Sciatic nerve (tissue), 2 donors: ENCODE data around the gene SORCS2. TPM values are rescaled to one million over a fixed set of nuclear protein-coding genes. Genes with fewer than 3 reads are reported as not detected.

ENCODE experiments used
- ATAC-seq: fragments of 200-7000 bp; cut with Tn5 transposase; one replicate; pipeline ENCODE4 v1.9.1; 2020; ENCODE audit warnings: mild to moderate bottlenecking, moderate library complexity
- DNase-seq: peaks from one replicate; pipeline ENCODE4 v3.0.0-alpha.2; 2020; ENCODE audit warnings: low spot score
- intact Hi-C: fragments of 100-400 bp; cut with DNase I; formaldehyde crosslinking; loops from one replicate; pipeline ENCODE4 v1.14.2; 2022
- total RNA-seq: library from RNA; stranded (reverse); fragmentation: NEBNext Ultra II Directional; extraction: Animal tissue kit (Norgen Biotek cat#: 25700); gene quantifications from one replicate; pipeline ENCODE4 v1.2.1, GENCODE V29; 2021
- donor health status: DM: no; HTN: no; CAD: no.
- donor health status: DM: no; HTN: no; CAD: no.

SORCS2 gene
- total RNA-seq, 1 donor from 2014 or later, result 52.5 TPM

GRCh38 chr4:7383266-7383665 lies 190.9 kb downstream of the SORCS2 start:
- ATAC-seq (no peak), DNase-seq (peak; percentile 32)
- intact Hi-C loops, result no loop called here

- intact Hi-C loops, result no loop called here
- DNase-seq (peak; percentile 42), ATAC-seq (no peak)
These were observed 191.9 kb downstream of the SORCS2 start for GRCh38 chr4:7384003-7384928.

GRCh38 chr4:7384929-7385890 lies 192.9 kb downstream of the SORCS2 start:
- peak; percentile 42 for DNase-seq
- intact Hi-C loops, result no loop called here
- ATAC-seq, result no peak

- DNase-seq (peak; percentile 26), ATAC-seq (no peak)
- intact Hi-C loops, result no loop called here
These were observed 195.6 kb downstream of the SORCS2 start for GRCh38 chr4:7387925-7388324.

GRCh38 chr4:7388627-7389026 lies 196.3 kb downstream of the SORCS2 start:
- intact Hi-C loops, result no loop called here
- DNase-seq, result peak; percentile 35
- no peak for ATAC-seq

GRCh38 chr4:7389101-7389701 lies 196.9 kb downstream of the SORCS2 start:
- ATAC-seq (no peak), DNase-seq (peak; percentile 54)
- intact Hi-C loops, result no loop called here

GRCh38 chr4:7389719-7390118 lies 197.4 kb downstream of the SORCS2 start:
- ATAC-seq (no peak), DNase-seq (peak; percentile 38)
- intact Hi-C loops, result no loop called here

GRCh38 chr4:7390336-7390735 lies 198.0 kb downstream of the SORCS2 start:
- intact Hi-C loops, result no loop called here
- DNase-seq, result peak; percentile 43
- ATAC-seq, result no peak

- DNase-seq (peak; percentile 50), ATAC-seq (no peak)
- intact Hi-C loops, result no loop called here
These were observed 198.7 kb downstream of the SORCS2 start for GRCh38 chr4:7390906-7391636.

- DNase-seq (peak; percentile 54), ATAC-seq (peak; percentile 9)
- intact Hi-C loops, result no loop called here
These were observed 199.5 kb downstream of the SORCS2 start for GRCh38 chr4:7391637-7392437.

- intact Hi-C loops, result no loop called here
- ATAC-seq, result peak; percentile 77
- peak; percentile 63 for DNase-seq
These were observed 200.4 kb downstream of the SORCS2 start for GRCh38 chr4:7392438-7393421.

- DNase-seq (peak; percentile 50), ATAC-seq (no peak)
- intact Hi-C loops, result no loop called here
These were observed 201.6 kb downstream of the SORCS2 start for GRCh38 chr4:7393601-7394575.

GRCh38 chr4:7394681-7395451 lies 202.5 kb downstream of the SORCS2 start:
- DNase-seq (peak; percentile 44), ATAC-seq (no peak)
- intact Hi-C loops, result no loop called here

GRCh38 chr4:7395645-7396044 lies 203.3 kb downstream of the SORCS2 start:
- peak; percentile 32 for DNase-seq
- ATAC-seq, result no peak
- intact Hi-C loops, result no loop called here
